Measurements from ENCODE around the gene INPP5F.

INPP5F gene

DNA sequence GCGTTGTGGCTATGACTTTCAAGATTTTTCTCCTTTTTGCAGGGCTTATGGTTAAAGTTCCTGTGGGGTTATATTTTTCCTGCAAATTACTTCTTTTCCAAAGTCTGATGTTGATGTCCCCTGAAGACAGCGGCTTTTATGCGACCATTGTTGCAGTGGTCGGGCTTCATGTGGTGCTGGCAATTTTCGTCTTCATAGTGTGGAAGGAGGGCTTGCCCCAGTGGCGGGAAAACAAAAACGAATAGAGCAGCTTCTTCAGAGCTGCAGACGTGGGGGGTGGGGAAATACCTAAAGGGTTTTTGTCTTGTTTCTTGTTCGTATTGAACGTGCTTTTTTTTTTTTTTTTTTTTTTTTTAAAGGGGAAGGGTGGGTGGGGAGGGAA lies 93.0 kb downstream of the INPP5F start:
- DNase-seq (ENCODE audit: low spot score): no peak

- no peak for DNase-seq (ENCODE audit: low spot score)
Measured at GRCh38 chr10:119821182-119821581, 95.3 kb downstream of the INPP5F start.

- no peak for DNase-seq (ENCODE audit: low spot score)
Measured at GRCh38 chr10:119824299-119824698, 98.4 kb downstream of the INPP5F start.

DNA sequence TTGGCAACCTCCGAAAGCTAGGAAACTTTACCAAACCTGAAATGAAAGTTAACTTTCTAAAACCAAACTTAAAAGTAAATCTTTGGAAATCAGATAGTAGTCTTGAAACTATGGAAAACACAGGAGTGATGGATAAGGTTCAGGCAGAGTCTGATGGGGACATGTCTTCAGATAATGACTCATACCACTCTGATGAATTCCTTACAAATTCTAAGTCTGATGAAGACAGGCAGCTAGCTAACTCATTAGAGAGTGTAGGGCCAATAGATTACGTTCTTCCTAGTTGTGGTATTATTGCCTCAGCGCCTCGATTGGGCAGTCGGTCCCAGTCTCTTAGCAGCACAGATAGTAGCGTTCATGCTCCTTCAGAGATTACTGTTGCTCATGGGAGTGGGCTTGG lies 100.9 kb downstream of the INPP5F start:
- DNase-seq (ENCODE audit: low spot score): no peak

GRCh38 chr10:119827430-119827829 lies 101.6 kb downstream of the INPP5F start:
- DNase-seq (ENCODE audit: low spot score): no peak

DNA sequence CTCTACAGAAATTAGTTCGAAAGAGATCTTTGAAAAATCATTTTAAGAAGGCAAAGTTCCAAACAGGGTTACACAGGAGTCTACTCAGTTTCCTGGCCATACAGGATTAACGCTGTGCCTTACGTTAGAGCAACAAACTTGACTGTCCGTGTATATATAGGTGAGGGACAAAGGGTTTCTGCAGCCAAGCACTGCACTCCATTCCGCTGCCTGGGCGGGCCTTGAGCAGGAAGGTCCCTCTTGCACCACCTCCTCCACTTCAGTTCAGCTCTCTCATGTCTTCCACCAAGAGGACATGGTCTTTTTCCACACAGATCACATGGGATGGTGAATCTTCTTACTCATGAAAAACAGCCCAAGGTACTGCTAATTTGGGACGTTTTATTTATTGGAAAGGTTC lies 103.6 kb downstream of the INPP5F start:
- no peak for DNase-seq (ENCODE audit: low spot score)

DNA sequence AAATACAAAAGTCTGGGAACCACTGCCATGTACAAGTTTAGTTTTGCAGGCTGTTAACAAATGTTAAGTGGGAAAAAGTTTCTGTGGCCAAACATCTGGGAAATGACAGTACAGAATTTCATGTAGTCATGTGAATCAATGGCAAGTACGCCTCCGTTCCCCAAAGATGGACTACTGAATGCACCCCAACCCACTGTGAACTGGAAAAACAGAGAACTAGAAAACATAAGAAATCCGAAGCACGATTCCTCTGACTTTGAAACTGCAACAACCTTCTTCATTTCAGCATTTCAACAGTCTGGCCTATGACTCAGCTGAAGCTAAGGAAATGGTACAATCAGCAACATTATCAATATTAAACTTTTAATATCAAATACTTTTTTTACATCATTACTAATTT lies 105.0 kb downstream of the INPP5F start:
- no peak for DNase-seq (ENCODE audit: low spot score)

GRCh38 chr10:119831656-119832055 lies 105.8 kb downstream of the INPP5F start:
- no peak for DNase-seq (ENCODE audit: low spot score)

- DNase-seq (ENCODE audit: low spot score): no peak
Measured at GRCh38 chr10:119832951-119833350, 107.1 kb downstream of the INPP5F start.

- DNase-seq (ENCODE audit: low spot score): no peak
Measured at GRCh38 chr10:119834188-119834587, 108.3 kb downstream of the INPP5F start.

GRCh38 chr10:119845656-119846055 lies 119.8 kb downstream of the INPP5F start:
- no peak for DNase-seq (ENCODE audit: low spot score)

DNA sequence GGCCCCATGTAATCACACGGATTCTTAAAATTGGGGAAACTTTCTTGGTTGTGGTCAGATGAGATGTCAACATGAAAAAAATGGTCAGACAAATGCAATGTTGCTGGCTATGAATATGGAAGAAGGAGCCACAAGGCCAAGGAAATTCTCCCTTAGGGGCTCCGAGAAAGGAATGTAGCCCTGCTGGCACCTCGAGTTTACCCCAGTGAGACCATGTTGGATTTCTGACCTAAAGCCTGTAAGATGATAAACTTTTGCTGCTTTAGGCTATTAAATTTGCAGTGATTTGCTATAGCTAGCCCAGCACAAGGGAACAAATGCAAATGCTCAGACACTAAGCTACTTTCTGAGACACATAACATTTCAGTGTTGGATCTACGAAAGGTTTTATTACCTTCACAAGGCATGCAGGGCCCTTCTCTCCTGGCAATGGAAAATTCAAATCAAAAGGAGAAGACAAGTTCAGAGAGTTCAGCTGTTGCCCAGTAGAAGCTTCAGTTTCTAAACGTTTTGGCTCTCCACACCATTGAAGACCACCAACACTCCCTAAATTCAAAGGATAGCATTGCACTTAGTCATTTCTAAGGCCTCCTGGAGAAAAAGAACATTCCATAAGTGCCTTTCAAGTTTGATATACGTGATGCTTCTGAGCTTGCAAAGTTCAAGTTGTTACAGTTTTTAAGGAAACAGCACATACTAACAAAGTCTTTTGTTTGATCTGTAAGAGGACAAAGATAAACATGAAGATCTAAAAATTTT lies 123.4 kb downstream of the INPP5F start:
- DNase-seq (ENCODE audit: low spot score): no peak

DNA sequence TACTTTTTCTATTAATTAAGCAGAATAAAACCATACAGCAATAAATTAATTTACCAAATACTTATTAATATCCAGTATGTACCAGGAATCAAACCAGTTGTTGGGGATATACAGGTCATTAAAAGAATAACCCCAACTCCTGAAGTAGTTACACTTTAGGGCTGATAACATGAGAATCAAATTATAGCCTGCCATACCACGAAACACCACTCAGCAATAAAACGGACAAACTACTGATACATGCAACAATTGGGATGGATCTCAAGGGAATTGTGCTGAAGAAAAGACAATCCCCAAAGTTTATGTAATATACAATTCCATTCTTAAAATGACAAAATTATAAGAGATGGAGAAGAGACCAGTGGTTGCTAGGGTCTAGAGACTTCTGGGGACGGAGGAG lies 124.1 kb downstream of the INPP5F start:
- DNase-seq (ENCODE audit: low spot score): no peak

GRCh38 chr10:119852277-119852676 lies 126.4 kb downstream of the INPP5F start:
- DNase-seq (ENCODE audit: low spot score): no peak

DNA sequence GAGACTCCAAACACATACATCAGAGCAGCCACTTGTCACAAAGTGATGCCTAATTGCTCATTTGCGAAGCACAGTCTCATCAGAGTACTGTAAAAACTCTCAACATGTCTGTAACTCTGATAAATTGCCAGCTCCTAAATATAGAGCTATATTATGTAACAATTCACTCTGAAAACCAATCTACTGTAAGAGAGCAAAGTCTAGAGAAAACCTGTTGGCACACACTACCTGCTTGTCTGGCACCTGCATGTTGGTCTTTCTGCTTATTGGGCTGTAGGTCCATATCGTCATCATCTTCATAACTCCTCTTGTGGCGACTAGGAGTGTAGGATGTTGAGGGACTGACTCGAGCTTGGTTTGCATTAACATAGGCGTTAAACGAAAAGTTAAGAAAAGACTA lies 127.0 kb downstream of the INPP5F start:
- DNase-seq (ENCODE audit: low spot score): no peak

DNA sequence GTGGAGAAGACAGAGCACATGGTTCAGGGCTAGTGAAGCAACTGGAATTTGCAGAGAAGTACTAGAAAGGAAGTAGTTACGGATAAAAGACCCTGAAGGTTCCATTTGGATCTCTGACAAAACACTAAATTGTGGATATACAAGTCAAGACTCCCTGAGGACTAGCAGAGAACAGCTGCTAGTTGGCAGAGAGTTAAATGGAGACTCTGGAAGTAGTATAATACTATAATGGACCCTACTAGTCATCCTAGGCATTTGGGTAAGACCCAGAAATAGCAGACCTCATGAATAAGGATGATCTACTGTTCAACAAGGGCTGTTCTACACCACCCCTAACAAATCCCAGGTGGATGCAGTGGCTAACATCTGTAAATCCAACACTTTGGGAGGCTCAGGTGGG lies 127.7 kb downstream of the INPP5F start:
- DNase-seq (ENCODE audit: low spot score): no peak

- DNase-seq (ENCODE audit: low spot score): no peak
Measured at GRCh38 chr10:119858063-119858462, 132.2 kb downstream of the INPP5F start.

DNA sequence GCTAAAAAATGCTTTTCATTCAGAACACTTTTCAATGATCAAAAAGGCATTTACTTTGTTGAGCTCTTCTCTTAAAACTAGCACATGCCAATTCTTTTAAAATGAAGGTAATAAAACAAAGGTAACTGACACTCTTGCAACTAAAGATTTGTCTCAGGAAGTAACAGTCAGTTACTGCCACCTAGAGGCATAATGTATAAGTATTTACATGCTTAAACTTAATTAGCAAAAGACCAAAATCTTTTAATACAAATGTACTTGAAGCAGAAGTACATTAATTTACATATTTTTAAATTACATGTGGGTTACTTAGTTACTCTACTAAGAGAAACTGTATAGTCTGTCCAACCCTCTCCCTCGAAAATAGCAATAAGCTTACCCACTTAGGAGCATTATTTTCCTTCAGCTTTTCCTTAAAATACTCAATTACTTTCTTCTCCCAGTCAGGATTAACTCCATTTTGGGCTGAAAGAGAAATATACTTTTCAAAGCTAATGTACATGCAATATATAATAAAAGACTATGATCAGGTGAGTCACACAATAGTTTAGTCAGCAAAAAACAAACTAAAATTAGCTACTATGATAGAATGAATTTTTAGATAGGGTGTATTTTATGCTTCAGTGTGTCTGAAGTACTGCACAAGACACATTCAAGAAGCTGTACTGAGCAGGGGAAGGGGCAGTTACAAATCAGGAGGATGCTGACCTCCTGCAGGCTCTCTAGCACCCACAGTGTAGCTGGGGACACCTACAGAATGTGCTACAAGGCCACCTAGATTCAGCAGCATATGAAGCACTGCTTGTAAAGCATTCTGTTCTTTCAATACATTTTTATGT lies 133.8 kb downstream of the INPP5F start:
- peak; percentile 50 for DNase-seq (ENCODE audit: low spot score)

- DNase-seq (ENCODE audit: low spot score): no peak
Measured at GRCh38 chr10:119860866-119861607, 135.2 kb downstream of the INPP5F start.

DNA sequence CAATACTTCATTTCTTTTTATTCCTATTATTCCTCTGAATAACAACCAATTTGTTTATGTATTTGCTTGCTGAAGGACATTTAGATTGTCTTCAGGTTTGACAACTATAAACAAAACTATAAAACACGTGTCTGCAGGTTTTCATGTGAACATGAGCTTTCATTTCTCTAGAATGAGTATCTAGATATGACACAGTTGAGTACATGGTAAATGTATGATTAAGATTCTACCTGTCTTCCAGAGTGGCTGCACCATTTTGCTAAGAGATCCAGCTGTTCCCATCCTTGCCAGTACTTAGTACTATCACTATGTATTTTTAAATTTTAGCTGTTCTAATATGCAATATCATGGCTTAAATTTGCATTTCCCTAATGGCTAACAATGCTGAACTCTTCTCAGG lies 136.7 kb downstream of the INPP5F start:
- DNase-seq (ENCODE audit: low spot score): no peak

- DNase-seq (ENCODE audit: low spot score): no peak
Measured at GRCh38 chr10:119863951-119864565, 138.2 kb downstream of the INPP5F start.

DNA sequence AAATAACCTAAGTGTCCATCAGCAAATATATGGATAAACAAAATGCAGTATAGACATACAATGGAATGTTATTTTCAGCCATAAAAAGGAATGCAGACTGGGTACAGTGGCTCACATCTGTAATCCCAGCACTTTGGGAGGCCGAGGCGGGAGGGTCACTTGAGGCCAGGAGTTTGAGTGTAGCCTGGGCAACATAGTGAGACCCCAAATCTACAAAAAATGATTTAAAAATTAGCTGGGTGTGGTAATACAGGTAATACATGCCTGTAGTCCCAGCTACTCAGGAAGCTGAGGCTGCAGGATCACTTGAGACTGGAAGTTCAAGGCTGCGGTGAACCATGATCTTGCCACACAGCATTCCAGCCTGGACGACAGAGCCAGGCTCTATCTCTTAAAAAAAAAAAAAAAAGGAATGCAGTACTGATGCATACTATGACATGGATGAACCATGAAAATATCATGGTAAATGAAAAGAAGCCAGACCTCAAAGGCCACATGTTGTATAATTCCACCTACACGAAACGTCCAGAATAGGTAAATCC lies 139.9 kb downstream of the INPP5F start:
- DNase-seq (ENCODE audit: low spot score): no peak
